GM03348 (cell line): ENCODE results near the gene ANKRD33B.

Experiments
- DNase-seq: peaks from one replicate; pipeline ENCODE4 v3.0.0; 2012; ENCODE audit warnings: low spot score

The ANKRD33B gene

GRCh38 chr5:10699281-10699874, 135.5 kb downstream of the ANKRD33B start:
- DNase-seq: no peak

- DNase-seq: no peak
These were observed 136.1 kb downstream of the ANKRD33B start for GRCh38 chr5:10699987-10700386.

GRCh38 chr5:10700516-10700915, 136.6 kb downstream of the ANKRD33B start:
- no peak for DNase-seq

GRCh38 chr5:10701567-10702039, 137.7 kb downstream of the ANKRD33B start:
- peak; percentile 64 for DNase-seq

- peak; percentile 73 for DNase-seq
These were observed 138.3 kb downstream of the ANKRD33B start for GRCh38 chr5:10702040-10702629.

DNA sequence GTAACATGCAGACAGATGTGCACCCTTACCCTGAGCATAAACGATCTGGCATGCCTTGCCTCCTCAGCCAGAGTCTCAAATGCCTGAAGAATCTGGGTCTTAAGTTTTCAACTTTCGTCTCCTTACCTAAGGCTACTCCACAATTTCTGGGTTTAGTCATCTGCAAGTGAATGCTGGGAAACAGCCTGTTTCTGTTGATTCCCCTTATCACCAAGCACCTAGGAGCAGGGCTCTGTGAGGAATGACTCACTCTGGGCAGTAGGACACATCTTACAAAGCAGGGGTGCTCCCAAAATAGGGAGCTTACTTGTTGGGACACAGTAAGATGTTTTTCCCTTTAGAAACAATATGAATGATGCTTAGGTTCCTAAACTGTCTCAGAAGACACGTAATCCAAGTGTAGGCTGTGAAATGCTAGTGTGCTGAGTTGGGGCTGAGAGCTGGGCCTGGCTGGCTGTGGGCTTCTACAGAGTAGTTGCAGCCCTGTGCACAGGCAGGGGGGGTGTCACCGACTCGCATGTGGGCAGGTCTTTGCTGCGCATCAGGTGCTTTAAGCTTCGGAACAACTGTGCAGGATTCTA, 139.1 kb downstream of the ANKRD33B start:
- DNase-seq: no peak

- no peak for DNase-seq
These were observed 139.8 kb downstream of the ANKRD33B start for GRCh38 chr5:10703676-10704075.

GRCh38 chr5:10704949-10705621, 141.2 kb downstream of the ANKRD33B start:
- peak; percentile 64 for DNase-seq

- DNase-seq: no peak
These were observed 141.9 kb downstream of the ANKRD33B start for GRCh38 chr5:10705747-10706146.

DNA sequence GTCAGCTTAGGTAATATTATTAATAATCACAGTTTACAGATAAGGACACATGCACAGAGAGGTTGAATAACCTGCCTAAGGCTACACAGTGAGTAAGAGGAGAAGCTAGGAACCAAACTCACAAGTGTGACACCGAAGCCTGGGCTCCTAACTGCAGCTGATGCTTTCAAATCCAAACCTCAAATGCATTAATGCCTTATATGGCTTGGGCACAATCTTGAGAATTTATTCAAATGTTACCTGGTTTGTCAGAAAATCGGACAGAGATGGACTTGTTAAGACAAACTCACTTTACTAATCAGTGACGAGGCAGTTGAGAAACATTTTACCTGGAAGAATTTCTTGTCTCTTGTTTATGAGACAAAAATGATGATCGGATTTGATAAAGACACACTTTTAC, 142.5 kb downstream of the ANKRD33B start:
- DNase-seq: no peak
